ENCODE data around the gene MYPN. TPM values are rescaled to one million over a fixed set of nuclear protein-coding genes. Genes with fewer than 3 reads are reported as not detected.
A peak's percentile ranks its signal among the peaks of the same experiment; 100 is the strongest.

MYPN gene
- total RNA-seq, 2 donors from 2014 or later = 1.5 to 1.8 TPM

DNA sequence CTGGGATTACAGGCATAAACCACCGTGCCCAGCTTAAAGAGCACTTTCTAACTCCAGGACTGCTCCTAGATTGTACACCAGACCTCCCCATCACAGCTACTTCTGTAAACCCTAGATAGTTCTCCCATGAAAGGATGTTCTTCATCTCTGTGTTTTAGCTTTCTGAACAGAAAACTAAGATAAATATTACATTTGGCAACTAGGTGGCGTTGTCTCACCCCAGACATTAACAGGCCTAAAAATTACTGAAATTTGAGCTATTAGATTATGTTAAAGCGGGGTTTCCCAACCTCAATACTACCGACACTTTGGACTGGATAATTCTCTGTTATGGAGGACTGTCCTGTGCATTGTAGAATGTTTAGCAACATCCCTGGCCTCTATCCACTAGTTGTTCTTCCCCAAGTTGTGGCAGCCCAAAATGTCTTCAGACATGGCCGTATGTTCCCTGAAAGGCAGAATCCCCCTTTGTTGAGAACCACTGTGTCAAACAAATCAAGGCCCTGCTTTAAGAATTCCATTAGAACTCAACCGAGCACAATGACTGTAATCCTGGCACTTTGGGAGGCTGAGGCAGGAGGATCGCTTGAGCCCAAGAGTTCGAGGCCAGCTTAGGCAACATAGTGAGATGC, 103.5 kb downstream of the MYPN start:
- TF ChIP-seq, protein P1, sequence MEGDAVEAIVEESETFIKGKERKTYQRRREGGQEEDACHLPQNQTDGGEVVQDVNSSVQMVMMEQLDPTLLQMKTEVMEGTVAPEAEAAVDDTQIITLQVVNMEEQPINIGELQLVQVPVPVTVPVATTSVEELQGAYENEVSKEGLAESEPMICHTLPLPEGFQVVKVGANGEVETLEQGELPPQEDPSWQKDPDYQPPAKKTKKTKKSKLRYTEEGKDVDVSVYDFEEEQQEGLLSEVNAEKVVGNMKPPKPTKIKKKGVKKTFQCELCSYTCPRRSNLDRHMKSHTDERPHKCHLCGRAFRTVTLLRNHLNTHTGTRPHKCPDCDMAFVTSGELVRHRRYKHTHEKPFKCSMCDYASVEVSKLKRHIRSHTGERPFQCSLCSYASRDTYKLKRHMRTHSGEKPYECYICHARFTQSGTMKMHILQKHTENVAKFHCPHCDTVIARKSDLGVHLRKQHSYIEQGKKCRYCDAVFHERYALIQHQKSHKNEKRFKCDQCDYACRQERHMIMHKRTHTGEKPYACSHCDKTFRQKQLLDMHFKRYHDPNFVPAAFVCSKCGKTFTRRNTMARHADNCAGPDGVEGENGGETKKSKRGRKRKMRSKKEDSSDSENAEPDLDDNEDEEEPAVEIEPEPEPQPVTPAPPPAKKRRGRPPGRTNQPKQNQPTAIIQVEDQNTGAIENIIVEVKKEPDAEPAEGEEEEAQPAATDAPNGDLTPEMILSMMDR (IDR thresholded peaks at IDR 0.05) = peak in 3 of 4 experiments; percentile 50 to 58 (median 52)
- no peak for TF ChIP-seq POLR2A (IDR thresholded peaks at IDR 0.05)
- Histone ChIP-seq H3K36me3 (no peaks in the 10 kb centered on the region), H3K9me3 (no peaks in the 10 kb centered on the region), H3K4me3 (no peak overlapping the region), H3K27me3 (replicated peaks; ENCODE audit: insufficient read depth) (no peaks in the 10 kb centered on the region), H3K27ac (no peak overlapping the region), H3K4me1 (replicated peaks) (no peaks in the 10 kb centered on the region)
- WGBS = 59% methylated on average over 8 of the region's 8 CpGs
- no peak for DNase-seq (ENCODE audit: low spot score)
- intact Hi-C loops (cut with DNase I) = loop anchor here (10.0 kb wide), 1 partner anchor 92 kb away; no protein-coding TSS in a partner anchor

DNA sequence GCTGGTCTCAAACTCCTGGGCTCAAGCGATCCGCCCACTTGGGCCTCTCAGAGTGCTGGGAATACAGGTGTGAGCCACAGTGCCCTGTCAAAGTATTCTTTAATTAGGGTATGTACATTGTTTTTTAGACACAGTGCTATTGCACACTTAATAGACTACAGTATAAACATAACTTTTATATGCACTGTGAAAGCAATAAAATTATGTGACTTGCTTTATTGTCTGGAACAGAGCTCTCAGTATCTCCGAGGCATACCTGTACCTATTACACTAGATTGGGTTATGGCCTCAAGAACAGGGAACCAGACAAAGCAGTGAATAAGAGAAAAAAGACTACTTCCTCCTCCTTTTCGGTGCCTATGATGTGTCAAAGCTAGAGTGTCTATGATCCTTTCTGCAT, 109.5 kb downstream of the MYPN start:
- Histone ChIP-seq H3K36me3 (no peaks in the 10 kb centered on the region), H3K27ac (no peak overlapping the region), H3K9me3 (no peaks in the 10 kb centered on the region), H3K4me3 (no peak overlapping the region), H3K4me1 (replicated peaks) (no peaks in the 10 kb centered on the region), H3K27me3 (replicated peaks; ENCODE audit: insufficient read depth) (no peaks in the 10 kb centered on the region)
- 57% methylated on average over 4 of the region's 4 CpGs for WGBS
- no peak for DNase-seq (ENCODE audit: low spot score)
- intact Hi-C loops (cut with DNase I) = loop anchor here (10.0 kb wide), 1 partner anchor 86 kb away; no protein-coding TSS in a partner anchor
- TF ChIP-seq POLR2A (IDR thresholded peaks at IDR 0.05) (no peak), POLR2AphosphoS5 (IDR thresholded peaks at IDR 0.05) (peak; percentile 19)
- TF ChIP-seq, protein P1 (IDR thresholded peaks at IDR 0.05) = no peak

DNA sequence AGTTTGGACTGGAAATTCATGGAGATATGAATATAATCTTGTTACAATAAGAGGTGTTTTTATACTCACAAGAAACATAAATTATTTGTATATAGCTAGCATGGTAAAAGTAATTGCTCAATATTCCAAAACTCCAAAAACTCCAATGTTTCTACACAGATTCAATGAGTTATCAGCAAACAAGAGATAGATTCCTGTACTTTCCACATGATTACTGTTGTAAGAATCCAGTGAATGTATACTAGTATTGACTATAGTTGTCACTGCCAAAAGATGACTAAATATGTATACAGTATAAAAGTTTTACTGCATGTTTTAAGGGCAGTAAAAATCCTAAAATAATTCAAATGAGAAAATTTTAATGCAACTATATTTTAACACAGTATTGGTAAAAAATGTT, 111.9 kb downstream of the MYPN start:
- intact Hi-C loops (cut with DNase I) = no loop called here
- no peaks in the 10 kb centered on the region for H3K27me3 ChIP-seq (replicated peaks; ENCODE audit: insufficient read depth)
- no peak for DNase-seq (ENCODE audit: low spot score)
- no peak overlapping the region for H3K4me3 ChIP-seq
- H3K27ac ChIP-seq = no peak overlapping the region
- no peak for TF ChIP-seq POLR2AphosphoS5 (IDR thresholded peaks at IDR 0.05)
- TF ChIP-seq POLR2A (IDR thresholded peaks at IDR 0.05) = no peak
- TF ChIP-seq, protein P1 (IDR thresholded peaks at IDR 0.05) = no peak
- H3K9me3 ChIP-seq = no peaks in the 10 kb centered on the region
- H3K36me3 ChIP-seq = no peaks in the 10 kb centered on the region
- no peaks in the 10 kb centered on the region for H3K4me1 ChIP-seq (replicated peaks)

DNA sequence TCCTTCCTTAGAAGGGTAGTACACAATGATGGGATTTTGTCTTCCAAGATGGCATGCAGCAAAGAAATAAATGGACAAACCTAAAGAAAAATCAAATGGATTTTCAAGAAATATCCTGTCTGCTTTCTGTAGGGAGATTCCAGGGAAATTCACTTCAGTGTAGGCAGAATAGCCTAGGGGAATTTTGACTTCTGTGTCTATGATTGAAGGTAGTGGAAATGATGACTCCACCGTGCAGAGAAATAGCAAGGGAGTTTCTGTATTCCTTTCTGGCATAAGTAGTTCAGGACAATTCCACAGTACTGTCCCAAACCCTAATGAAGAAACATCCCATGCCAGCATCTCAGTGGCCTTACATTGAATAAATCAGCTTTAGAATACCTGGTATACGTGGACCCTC, 113.1 kb downstream of the MYPN start:
- DNase-seq (ENCODE audit: low spot score) = no peak

More for the DNA sequence above, 113.1 kb downstream of the MYPN start:
- WGBS = 77% methylated on average over 2 of the region's 2 CpGs
- Histone ChIP-seq H3K36me3 (no peaks in the 10 kb centered on the region), H3K27ac (no peak overlapping the region), H3K4me1 (replicated peaks) (no peaks in the 10 kb centered on the region), H3K4me3 (no peak overlapping the region), H3K27me3 (replicated peaks; ENCODE audit: insufficient read depth) (no peaks in the 10 kb centered on the region), H3K9me3 (no peaks in the 10 kb centered on the region)
- TF ChIP-seq, protein P1 (IDR thresholded peaks at IDR 0.05) = no peak
- TF ChIP-seq POLR2A (IDR thresholded peaks at IDR 0.05) = no peak
- no peak for TF ChIP-seq POLR2AphosphoS5 (IDR thresholded peaks at IDR 0.05)
- intact Hi-C loops (cut with DNase I) = no loop called here
